GM18517 (cell line): ENCODE measurements around the gene SLC2A2.
"Not testable (repeated sequence)": the region's sequence is repeated elsewhere in the genome, so short reads cannot be mapped to it uniquely, and the experiment has no call there.

Experiments used
- ATAC-seq: cut with Tn5 transposase; IDR thresholded peaks from one replicate; pipeline ENCODE4 v1.9.1; 2021; ENCODE audit warnings: mild to moderate bottlenecking, moderate library complexity; ENCODE audit not compliant: unreplicated experiment

SLC2A2 gene

GRCh38 chr3:170989100-170989648 is 37.3 kb downstream of the SLC2A2 start:
- ATAC-seq, result no peak

GRCh38 chr3:170988378-170988777 is 38.1 kb downstream of the SLC2A2 start:
- no peak for ATAC-seq

- ATAC-seq, result no peak
Observed at GRCh38 chr3:170985304-170985703, 41.2 kb downstream of the SLC2A2 start.

- peak; percentile 100 for ATAC-seq
Observed at GRCh38 chr3:170982733-170983132, 43.8 kb downstream of the SLC2A2 start.

- ATAC-seq, result no peak
Observed at GRCh38 chr3:170980399-170980798, 46.1 kb downstream of the SLC2A2 start.

- ATAC-seq, result no peak
Observed at GRCh38 chr3:170977949-170978745, 48.4 kb downstream of the SLC2A2 start.

- no peak for ATAC-seq
Observed at GRCh38 chr3:170976190-170976519, 50.4 kb downstream of the SLC2A2 start.

GRCh38 chr3:170975283-170976189 is 51.0 kb downstream of the SLC2A2 start:
- no peak for ATAC-seq

GRCh38 chr3:170974872-170975271 is 51.6 kb downstream of the SLC2A2 start:
- ATAC-seq, result no peak

- ATAC-seq, result not testable (repeated sequence)
Observed at GRCh38 chr3:170972917-170973316, 53.6 kb downstream of the SLC2A2 start.

GRCh38 chr3:170967126-170967525 is 59.4 kb downstream of the SLC2A2 start:
- ATAC-seq, result no peak

- ATAC-seq, result no peak
Observed at GRCh38 chr3:170966495-170966894, 60.0 kb downstream of the SLC2A2 start.

GRCh38 chr3:170962411-170962810 is 64.1 kb downstream of the SLC2A2 start:
- no peak for ATAC-seq

- ATAC-seq, result no peak
Observed at GRCh38 chr3:170961616-170962400, 64.7 kb downstream of the SLC2A2 start.

GRCh38 chr3:170959457-170959856 is 67.1 kb downstream of the SLC2A2 start:
- ATAC-seq, result no peak

GRCh38 chr3:170956647-170957046 is 69.9 kb downstream of the SLC2A2 start:
- ATAC-seq, result no peak

GRCh38 chr3:170953736-170954135 is 72.8 kb downstream of the SLC2A2 start:
- no peak for ATAC-seq

GRCh38 chr3:170953229-170953628 is 73.3 kb downstream of the SLC2A2 start:
- ATAC-seq, result no peak

- ATAC-seq, result no peak
Observed at GRCh38 chr3:170949211-170949610, 77.3 kb downstream of the SLC2A2 start.

GRCh38 chr3:170947018-170947769 is 79.3 kb downstream of the SLC2A2 start:
- ATAC-seq, result no peak
